Measurements from ENCODE around the gene MRPL39.
A peak's percentile ranks its signal among the peaks of the same experiment; 100 is the strongest.

The MRPL39 gene

DNA sequence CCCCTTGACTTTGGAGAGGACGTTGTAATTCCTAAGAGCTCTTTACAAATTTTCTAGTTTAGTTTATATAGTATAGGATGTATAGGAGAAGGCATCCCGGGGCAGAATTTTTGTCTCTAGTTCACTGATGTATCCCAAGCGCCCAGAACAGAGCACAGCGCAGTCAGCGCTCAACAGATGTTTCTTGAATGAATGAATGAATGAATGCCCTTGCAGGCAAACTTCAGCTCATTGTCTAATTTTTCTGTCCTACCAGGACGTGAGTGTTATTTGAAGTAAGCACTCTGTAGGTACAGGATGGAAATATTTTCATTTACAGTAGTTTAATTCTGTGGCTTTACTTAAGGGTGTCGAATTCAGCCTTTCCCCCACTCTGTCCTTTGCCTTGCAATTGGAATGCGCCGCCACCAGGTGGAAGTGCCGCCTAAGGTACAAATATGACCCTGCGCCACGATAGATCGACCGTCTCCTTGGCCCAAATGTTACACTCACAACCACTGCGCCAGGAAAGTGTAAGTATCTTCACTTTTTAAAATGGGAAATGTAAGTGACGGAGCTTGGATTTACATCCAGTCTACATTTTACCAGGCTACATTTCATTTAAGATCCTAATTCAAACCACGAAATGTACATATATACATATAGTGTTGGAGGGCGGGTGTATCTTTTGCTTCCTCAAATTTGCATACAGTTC lies 910 bp upstream of the MRPL39 start:
- DNase-seq: peak in 1 of 2 experiments; percentile 53

DNA sequence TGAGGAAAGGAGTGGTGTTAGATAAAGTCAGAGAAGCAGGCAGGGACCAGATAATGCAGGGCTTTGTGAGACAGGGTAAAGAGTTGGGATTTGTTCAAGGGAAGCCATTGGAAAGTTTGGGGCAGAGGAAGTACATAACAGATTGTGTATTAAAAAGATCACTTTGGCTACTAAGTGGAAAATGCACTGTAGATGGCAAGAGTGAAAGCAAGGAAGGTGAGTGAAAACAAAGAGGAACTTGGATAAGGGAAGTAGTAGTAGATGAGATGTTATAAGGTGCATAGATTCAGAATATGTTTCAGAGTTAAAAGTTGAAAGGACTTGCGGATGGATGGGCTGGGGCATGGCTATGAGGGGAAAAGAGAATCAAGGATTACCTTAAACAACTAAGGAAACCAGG lies 17.4 kb downstream of the MRPL39 start:
- DNase-seq: no peak

DNA sequence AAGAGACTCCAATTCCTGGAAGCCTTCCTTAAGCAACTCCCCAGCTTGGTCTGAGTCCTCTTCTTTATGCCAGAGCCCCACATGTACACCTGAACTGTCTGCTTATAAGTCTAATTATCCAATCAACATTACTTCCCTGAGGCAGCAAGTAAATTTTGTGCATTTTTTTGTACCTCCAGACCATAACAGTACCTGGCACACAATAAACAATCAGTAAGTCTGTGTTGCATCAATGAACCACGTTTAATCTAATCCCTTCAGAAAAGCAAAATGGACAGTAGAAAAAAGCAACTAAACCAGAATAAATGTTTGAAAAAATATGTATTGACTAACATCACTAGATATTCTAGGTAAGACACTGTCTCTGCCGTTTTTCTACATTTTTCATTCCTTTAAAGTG lies 20.5 kb downstream of the MRPL39 start:
- no peak for DNase-seq

DNA sequence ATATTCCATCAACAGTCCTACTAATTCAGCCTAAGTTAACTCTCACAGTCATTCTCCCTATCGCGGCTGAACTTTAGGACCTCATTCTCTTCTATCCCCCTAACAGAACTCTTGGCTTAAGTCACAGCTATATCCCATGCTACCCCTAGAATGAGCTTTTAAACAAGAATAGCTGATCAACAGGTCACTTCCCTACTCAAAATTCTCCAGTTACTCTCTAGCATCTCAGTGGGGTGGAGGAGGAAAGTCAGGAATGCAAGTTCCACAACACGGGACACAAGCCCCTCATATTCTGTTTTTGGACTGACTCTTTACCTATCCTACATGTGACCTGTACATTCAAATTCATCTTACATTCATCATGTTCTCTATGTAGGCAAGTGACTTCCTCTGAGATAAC lies 21.0 kb downstream of the MRPL39 start:
- no peak for DNase-seq

DNA sequence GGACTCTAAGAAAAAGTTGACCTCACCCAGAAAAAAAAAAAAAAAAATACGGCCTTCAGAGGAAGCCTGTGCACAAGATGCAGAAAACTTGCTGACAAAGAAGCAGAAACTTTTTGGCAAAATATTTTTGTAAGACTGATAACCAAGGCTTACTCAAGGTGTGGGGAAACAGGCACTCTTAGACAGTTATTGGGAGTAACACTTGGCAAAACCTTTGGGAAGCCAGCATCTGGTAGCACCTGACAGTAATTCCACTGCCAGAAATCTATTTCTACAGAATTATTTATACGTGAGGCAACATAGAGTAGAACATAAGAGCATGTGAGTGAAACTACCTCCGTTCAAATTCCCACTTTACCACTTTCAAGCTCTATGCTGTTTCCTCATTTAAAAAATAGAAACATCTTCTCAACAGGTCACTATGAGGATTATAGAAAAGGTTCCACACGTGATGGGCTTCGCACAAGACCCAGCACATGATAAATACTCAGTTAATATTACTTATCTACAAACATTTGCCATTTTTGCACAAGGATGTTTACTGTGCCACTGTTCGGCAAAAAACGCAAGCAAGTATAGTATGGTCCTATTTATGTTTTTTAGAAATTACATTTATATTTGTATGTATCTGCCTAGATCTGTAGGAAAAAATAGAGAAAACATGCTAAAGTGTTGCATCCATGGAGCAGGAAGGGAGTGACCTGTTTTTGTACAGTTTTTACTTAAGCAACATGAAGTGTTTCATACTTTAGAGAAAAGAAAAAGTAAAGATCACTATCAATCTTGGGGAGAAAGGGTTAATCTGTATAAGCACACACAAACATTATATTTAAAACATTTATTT lies 22.2 kb downstream of the MRPL39 start:
- DNase-seq: no peak

DNA sequence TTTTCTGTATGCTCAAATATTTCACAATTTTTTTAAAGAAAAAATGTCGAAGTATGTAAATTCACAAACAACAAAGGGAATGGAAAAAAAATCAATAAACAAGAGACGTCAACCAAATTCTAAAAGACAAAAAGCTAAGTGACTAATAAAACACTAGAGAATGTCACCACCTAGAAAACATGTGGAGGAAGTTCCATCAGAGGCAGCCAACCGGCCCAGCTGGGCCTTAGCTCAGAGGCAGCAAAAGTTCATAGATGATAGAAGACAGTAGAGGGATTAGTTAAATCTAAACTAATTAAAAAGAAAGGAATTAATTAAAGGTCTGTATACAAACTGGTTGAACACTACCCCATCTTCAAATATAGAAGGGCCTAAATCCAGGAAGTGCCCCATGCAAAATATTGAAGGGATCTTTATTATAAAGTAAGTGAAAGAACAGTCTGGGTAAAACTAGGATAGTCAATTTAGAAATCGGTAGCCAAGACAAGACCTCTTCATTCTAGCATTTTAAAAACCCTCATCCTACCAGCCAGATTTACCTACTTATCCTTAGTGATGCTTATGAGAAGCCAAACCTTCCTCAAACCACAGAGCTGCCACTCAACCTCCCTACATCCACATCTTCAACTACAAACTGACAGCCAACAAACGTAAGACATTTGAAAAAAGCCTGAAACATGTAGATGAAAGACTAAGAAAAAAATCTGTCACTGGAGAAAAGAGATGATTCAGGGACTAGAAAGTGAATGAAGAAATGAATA lies 23.7 kb downstream of the MRPL39 start:
- no peak for DNase-seq

DNA sequence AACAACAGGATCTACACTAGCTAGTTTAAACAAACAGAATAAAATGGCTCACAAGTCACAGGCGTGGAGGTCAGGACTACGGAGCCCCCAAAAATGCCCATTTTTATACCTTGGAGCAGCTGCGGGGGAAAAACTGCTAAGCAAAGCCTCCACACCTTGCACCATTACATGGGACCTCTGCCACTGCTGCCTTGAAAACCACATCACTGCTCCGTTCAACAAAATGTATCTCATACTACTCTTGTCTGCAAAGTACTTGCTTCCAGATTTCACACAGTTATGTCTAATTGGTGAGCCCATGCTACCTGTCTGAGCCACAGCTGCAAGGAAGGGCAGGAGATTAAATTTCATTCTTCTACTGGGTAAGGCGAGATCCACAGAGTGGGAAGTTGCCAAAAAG lies 24.4 kb downstream of the MRPL39 start:
- DNase-seq: no peak

DNA sequence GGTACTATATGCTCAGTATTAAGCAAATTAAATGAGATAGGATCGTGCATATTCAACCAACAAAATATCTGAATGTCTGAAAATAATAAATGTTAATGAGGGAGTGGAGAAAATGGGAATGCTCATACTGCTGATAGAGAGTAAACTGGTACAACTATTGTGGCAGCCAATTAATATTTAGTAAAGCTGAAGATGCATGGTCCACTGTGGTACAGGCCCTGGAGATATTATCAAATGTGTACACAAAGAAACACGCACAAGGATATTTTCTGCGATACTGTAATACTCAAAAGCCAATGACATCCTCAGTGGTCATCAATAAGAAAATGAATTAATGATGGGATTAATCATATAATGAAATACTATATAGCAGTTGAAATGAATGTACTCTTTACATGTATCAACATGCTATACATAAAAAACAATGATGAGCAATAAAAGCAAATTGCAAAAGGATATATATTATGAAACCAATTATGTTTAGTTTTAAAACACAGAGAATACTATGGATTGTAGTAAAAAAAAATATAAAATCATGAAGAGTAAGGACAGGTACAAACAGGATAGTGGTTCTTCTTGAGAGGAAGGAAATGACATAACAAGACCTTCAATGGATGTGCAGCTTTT lies 25.0 kb downstream of the MRPL39 start:
- no peak for DNase-seq

DNA sequence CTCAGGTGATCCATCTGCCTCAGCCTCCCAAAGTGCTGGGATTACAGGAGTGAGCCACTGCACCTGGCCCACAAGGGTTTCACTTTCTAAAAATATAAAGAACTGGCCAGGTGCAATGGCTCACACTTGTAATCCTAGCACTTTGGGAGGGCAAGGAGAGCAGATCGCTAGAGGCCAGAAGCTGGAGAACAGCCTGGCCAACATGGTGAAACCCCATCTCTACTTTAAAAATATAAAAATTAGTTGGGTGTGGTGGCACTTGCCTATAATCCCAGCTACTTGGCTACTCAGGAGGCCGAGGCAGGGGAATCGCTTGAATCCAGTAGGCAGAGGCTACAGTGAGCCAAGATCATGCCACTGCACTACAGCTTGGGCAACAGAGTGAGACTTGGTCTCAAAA lies 25.7 kb downstream of the MRPL39 start:
- no peak for DNase-seq

DNA sequence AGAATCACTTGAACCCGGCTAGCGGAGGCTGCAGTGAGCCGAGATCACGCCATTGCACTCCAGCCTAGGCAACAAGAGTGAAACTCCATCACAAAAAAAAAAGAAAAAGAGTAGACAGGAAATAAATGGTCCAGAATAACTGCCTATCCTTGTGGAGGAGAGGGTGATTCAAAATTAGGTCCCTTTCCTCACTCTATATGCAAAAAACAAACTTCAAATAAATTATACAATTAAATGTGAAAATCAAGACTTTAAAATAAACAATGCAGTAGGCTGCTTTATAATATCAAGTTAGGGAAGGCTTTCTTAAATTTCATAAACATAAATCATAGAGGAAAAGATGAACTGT lies 26.4 kb downstream of the MRPL39 start:
- DNase-seq: no peak

DNA sequence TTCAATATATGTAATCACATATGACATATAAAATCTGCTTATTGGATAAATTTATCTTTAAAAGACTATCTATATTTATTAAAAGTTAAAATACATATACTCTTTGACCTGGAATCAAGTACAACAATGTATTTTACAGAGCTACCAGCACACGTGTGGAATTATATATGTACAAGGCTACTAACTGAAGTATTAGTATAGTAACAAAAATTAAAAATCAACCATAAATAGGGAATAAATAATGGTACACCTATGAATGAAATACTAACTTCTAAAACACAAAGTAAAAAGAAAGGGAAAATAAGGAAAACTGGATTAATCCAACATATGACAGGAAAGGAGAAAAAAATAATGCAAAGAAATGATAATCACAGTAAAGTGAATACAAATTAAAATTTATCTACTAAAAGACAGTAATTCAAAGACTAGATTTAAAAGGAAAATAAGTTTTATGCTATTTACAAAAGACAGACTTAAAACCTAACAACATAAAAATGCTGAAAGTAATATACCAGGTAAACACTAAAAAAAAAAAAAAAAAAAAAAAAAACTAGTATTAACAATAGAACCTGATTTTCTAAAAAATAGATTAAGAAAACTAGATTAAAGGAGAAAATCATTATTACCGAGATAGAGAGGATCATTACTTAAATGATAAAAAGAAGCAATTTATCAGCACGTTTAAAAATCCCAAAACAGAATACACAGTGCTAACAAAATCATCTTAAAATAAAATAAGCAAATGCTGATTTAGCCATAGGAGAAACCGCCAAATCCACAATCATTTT lies 27.9 kb downstream of the MRPL39 start:
- DNase-seq: no peak

DNA sequence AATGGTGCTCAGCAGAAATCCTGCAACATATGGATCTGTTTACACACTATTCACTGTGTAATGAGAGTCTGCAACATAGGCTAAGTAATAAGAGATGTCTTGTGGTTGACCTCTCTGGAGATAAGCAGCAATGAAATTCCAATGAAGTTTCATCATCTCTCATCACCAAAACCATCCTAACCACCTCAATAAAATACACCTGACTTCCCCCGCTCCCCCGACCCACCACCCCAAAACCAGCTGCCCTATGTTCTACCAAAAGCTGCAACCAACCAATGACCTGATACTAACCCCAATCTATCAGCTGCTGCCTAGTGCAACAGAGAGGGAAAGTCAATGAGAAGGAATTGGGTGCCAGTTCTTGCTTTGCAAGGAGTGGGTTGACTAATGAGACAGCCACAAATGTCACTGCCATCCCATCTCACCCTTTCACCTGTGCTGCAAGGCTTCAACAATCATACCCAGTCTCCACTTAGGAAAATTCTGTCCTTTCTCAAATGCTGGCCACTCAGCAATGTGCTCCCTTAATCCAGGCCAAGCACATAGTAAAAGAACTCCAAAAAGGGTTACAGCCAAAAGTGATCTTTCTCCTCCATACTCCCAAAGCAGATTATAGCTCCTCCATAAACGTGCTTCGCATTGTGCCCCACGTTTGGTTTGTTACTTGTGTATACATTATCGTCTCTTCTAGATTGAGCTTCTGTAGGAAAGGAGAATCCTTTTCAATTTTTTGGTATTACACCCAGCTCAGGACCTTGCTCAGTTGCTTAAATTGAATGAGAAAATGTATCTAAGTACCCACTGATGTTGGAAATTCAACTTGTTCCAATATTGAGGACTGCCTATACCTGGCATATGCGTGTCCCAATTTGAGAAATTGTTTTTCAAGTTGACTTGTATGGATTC lies 29.0 kb downstream of the MRPL39 start:
- no peak for DNase-seq

DNA sequence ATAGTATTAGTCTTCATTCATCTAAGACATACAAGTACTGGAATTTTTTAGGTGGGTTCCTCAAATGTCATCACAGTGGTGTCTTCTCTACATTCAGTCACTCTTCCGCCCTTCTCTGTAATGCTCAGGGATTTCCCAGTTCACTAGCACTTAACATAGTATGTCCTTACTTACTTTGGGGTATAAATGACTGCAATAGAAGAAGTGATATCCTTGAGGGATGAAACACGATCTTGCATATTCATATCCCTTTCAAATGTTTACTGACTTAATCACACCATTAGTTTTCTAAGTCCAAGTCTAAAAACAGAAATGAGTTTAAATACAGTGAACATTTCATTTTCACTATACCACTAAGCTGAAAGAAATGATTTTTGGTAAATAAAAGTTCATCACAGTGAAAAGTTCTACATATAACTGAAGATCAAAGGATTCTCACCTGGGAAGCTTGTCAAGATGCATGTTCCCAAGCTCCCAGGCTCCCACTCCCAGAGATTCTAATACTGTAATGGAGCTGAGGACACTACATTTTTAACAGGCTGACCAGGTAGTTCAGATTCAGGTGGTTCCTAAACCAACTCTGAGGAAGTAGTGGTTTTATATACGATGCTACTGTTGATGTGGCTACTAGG lies 29.7 kb downstream of the MRPL39 start:
- DNase-seq: no peak

DNA sequence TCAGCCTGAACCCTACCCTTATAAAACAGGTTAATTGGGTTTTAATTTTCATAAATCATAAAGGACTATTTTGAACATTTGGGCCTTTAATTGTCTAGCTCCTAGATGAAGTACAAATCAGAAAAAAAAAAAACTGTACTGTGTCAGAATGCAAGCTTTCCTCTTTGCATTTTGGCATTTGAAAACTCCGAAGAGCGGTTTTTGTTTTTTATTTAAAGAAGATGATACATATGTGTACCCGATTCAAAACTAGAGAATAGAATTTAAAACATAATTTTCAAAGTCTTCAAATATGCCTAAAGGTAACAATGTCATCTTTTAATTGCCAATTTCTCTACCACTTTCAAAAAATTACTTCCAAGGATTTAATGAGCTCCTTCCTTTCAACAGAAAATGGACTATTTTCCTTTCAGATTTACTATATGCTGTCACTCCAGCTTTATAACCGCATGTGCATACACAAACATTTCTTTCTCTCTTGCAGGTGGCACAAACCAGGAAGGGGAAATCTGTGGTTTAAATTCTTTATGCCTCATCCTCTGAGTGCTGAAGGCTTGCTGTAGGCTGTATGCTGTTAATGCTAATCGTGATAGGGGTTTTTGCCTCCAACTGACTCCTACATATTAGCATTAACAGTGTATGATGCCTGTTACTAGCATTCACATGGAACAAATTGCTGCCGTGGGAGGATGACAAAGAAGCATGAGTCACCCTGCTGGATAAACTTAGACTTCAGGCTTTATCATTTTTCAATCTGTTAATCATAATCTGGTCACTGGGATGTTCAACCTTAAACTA lies 33.7 kb downstream of the MRPL39 start:
- DNase-seq: peak; percentile 16 to 48

DNA sequence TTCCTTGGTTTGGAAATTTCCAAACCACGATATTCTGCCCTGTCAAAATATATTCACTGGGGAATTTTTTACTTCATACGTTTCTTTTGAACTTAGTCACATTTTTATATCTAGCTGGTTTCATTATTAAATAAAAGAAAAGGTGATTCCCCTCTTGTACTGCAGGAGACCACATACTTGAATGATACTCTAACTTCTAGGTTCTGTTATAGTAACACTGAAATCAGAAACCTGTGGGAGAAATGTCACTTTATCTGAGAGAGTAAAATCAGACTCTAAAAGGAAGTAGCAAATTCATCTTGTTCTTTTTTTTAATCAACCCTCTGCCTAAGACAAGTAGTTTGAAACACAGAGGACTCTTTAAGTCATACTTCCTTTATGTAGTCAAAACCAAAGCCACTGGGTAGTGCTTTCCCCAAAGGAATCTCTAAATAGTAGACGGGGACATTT lies 34.4 kb downstream of the MRPL39 start:
- no peak for DNase-seq

DNA sequence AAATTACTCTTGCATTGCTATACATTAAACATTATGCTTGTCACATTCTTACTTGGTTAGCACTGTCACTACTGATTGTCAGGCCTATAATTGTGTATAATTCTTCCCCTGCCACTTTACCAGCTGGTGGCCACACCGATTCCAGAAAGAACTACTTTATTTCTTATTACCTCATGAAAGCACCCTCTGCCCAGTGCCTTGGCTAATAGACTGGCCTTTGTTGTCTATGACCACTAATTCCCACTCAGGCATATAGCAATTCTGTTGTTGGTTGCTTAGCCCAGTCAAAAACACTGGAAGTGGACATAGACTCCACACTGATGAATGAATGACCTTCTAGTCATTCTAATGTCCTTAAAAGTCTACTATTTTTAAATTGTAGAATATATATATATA lies 35.6 kb downstream of the MRPL39 start:
- no peak for DNase-seq

DNA sequence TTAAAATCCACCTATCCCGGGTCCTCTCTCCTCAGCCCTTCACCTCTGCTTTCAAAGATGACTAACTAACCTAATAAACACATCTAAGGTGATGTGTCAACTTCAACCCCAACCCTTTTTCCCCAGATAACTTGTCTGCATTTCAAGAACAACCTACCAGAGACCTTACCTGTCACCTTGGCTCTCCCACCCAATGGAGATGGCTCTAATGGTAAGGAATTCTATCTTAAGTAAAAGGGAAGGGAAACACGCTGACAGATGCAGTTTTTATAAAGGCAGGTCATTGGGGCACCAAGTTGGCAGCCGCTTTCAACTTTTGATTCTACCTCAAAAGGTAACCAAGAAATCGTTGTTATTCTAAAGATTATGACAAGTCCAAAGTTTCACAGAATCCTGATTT lies 37.6 kb downstream of the MRPL39 start:
- no peak for DNase-seq

DNA sequence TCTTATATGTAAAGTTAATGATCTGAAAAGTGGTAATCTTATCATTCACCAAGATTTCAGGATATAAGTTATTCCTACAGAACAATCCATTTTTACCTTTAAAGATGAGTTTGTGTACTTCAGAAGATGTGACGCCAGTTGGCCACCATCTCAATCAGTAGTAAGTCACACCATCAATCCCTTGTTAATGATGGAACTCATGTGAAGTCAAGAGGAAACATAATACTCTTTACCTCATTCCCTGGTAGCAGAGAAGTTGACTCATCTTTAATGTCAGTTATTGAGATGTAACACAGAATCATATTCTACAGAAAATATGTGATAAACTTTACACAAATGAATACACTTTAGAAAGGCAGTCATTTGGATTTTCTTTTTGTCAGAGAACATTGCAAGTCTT lies 38.2 kb downstream of the MRPL39 start:
- no peak for DNase-seq

DNA sequence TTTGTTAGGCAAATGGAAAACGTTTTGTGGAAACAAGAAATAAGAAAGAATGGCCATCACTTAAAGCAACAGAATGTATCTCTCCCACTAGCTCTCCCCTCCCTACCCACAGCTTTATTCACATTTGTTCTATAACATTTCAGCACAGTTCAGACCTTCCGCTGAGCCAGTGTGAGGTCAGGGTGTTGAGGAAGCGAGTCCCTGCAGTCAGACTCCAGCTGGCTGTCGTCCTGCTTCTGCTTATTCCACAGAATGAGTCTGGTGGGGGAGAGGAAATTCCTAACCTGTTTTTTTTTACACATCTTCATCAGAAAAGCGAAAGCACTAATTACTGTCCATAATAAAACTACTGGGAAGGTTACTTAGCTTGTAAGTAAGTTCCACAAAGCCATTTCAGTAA lies 39.0 kb downstream of the MRPL39 start:
- DNase-seq: no peak

DNA sequence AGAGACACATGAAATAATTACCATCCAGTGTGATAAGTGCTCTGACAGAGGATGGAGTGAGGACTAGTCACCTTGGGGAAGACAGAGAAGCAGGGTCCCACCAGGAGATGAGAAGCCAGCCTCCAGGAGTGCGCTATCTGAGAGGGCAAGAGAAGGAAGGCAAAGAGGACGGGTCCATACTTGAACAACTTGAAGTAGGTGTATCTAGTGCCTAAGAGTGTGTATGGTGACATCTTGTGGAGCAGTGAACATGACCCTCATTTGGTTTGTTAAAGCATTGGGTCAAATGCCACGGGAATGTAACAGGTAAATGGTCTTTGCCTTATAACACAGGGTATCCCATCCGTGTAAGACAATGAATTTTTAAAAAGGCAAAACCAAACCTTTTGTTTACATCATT lies 39.8 kb downstream of the MRPL39 start:
- DNase-seq: no peak

Measured in SW 1271 (cell line).